LoVo (cell line): ENCODE results near the gene RNASE4.
"Not testable (repeated sequence)": the region's sequence is repeated elsewhere in the genome, so short reads cannot be mapped to it uniquely, and the experiment has no call there.

Experiments used
- DNase-seq: peaks from one replicate; pipeline ENCODE4 v3.0.0-alpha.2; 2016; ENCODE audit warnings: low spot score

The RNASE4 gene

DNA sequence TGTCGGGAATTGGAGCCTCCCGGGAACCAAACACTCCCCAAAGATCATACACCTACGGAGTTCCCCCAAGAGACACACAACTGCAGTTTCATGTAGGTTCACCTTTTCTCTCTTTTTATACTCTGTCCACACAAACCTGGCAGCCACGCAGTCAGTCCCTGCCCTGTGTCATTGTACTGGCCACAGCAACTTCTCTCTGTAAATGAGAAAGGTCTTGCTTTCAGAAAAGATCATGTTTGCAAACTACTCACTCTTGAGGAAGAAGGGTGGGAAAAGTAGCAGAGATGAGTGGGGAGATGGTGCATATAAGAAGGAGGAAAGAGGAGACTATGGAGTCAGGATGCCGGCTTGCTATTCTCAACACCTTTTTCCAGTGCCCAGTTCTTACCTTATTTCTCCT, 14.6 kb downstream of the RNASE4 start:
- no peak for DNase-seq

DNA sequence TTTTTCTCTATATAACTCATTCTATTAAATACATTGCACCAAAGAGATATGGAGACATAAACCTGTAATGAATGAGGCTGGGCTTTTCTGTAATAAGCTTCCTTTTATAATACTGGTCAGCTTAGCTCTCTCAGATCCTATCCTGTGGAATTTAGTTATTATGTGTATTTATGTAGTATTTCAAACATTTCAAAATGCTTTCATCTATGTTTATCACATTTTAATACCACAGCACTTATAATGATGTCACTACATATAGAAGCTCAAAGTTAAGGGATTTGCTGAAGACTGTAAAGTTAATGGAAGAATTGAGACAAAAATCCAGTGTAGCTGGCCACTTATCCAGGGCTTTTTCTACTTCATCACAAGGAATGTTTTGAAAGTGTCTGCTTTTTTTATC, 15.6 kb downstream of the RNASE4 start:
- no peak for DNase-seq

DNA sequence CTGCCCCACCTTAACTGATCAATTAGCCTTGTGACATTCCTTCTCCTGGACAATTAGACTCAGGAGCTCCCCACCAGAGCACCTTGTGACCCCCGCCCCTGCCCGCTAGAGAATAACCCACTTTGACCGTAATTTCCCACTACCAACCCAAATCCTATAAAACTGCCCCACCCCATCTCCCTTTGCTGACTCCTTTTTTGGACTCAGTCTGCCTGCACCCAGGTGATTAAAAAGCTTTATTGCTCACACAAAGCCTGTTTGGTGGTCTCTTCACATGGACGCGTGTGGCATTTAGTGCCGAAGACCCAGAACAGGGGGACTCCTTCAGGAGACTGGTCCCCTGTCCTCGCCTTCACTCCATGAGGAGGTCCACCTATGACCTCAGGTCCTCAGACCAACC, 16.6 kb downstream of the RNASE4 start:
- not testable (repeated sequence) for DNase-seq

DNA sequence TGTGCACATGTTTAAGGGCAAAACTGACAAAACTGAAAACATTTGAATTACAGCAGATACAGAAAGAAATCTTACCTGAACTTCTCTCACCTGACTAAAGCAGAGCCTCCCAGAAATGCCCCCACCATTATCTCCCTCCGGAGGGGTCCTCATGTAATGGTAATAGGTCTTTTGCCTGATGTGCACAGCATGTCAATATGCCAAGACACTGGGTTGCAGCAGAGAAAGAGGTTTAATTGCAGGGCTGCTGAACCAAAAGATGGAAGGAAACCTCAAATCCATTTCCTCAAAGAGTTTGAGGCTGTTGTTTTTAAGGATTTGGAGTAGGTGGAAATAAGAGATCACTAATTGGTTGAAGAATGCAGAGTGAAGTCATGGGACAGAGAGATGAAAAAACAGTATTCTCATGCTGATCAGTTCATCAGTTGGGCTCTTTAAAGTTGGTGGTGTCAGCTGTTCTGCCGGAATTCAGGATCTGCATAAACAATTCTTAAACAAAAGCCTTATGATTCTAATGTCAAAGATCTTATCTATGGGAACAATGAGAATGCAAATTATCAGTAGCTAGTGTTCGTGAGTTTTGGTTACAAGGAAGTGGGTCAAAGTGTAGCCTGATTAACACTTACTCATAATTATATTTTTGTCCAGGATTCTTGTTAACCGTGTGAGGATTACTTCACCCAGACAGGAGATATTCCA, 22.4 kb downstream of the RNASE4 start:
- no peak for DNase-seq

DNA sequence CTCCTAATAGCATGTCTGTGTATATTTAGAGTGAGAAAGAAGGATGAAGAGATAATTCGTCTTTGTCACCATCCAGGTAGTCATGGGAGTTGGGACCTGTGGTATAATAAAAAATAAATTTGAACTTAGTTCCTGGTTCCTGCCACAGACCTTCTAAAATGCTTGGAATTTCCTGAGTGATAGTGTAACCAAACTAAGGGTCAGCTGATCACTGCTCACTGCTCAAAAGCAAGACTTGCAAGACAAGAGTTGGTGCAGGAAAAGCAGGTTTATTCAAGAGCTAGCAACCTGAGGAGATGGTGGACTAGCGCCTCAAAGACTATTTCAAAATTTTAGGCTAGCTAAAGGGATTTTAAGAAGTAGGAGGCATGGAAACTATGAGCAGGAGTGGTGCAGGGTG, 23.3 kb downstream of the RNASE4 start:
- DNase-seq: peak; percentile 40

DNA sequence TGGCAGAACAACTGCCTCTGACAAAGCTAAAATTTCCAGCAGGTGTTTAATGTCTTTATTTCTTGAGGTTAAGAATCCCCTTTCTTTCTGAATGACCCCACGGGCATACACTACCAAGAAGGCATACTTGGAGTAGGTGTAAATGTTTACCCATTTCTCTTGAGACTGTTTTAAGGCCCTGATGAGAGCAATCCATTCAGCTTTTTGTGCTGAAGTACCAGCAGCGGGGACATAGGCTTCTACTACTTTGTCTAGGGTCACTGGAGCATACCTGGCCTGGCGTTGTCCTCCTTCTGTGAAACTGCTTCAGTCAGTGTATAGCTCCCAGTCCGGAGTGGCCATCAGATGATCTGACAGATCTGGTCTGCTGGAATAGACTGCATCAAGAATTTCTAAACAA, 26.9 kb downstream of the RNASE4 start:
- DNase-seq: no peak

DNA sequence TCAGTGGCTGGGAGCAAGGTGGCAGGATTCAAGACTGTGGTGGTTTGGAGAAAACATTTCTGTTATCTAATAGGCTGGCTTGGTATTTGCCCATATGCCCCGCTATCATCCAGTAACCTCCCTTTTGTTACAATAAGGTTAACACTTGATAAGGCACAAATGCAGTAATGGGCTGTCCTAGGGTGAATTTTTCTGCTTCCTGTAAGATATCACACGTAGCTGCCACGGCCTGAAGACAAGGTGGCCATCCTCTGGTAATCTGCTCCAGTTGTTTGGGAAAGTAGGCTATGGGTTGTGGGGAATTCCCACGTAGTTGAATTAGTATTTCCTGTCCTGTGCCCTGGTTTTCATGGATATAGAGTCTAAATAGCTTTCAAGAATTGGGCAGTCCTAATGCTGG, 27.3 kb downstream of the RNASE4 start:
- no peak for DNase-seq

DNA sequence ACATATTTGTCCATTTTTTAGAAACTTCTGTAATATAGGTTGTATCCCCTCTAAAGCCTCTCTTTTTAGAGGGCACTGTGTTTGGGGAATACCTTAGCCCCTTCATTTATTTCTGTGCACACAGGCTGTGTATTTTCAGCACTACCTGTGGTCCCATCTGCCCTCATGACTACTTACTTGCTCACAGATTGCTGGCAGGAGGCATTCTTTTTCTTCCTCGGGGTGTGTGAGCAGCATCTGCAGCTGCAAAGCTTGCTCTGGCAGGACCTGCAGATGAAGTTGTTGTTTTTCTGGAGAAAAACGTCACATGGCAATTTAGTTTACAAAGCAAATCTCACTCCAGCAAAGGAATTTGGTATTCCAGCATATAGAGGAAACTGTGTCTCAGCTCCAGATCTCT, 28.5 kb downstream of the RNASE4 start:
- DNase-seq: no peak

DNA sequence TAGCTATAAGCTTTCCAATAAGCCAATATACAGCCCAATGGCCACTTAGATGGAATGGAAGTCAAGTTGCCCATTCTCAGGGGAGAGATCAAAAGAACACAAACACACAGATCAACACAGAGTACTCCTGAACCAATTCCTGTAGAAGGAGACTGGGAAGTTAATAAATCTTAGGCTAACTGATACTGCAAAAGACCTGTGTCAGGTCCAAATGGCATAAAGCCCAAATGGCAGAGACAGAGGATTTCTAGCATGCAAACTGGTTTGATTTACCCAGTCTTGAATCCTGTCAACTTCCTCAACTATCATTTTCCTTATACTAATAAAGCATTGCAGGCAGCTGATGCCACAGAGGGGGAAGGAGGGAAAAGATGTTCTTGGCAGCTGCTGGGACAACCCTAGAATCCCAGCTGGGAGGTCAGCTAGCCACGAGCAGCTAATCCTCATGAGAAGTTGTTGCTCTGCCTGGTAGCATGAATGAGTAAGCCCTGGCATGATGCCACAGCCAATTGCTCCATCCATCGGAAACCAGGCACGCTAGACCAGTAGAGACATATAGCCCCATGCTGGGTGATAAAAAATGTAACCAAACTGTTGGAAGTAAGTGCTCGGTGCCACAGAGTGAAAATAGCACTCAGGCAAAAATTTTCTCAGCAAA, 30.4 kb downstream of the RNASE4 start:
- peak; percentile 30 for DNase-seq

DNA sequence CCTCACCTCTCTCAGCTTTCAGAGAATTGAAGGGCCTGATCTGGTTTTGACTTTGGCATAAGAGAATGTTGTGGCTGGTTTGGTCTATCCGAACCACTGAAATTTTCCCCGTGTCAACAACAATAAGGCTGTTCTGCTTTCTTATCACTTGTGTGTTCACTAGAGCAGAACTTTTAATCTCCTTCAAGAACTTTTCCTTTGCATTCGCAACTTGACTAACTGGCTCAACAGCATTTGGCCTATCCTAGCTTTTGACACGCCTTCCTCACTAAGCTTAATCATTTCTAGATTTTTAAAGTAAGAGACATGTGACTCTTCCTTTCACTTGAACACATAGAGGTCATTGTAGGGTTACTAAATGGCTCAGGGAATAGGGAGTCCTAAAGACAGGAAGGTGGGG, 35.4 kb downstream of the RNASE4 start:
- DNase-seq: peak; percentile 67

DNA sequence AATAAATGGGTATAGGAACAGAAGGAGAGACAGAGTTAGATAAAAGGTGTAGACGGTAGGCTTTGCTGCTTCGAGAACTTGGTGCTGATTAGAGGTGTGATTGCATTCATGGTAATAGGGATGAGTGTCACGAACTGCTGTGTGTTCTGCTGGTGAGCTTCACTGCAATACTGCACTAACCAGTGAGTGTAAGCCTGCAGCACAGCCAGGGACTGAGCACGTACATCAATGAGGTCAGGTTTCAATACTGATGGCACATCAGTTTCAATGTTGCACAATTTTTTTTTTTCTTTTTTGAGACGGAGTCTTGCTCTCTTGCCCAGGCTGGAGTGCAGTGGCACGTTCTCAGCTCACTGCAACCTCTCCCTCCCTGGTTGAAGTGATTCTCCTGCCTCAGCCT, 36.4 kb downstream of the RNASE4 start:
- no peak for DNase-seq

DNA sequence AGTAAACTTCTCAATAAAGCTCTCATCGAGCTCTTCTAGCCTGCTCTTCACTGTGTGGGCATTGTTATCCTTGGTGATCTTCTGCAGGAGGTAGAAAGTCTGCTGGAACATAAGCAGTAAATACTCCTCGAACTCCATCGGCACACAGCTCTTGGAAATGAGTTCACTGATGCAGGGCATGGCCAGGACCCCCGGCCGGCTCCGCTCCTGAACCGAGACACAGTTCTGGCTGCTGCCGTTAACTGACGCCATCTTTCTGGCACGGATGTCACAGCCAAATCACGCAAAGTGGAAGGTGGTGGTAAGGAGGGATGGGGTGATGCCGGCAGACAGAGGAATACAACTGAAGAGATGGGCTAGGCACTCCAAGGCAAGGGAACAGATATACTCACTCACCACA, 37.7 kb downstream of the RNASE4 start:
- DNase-seq: no peak

DNA sequence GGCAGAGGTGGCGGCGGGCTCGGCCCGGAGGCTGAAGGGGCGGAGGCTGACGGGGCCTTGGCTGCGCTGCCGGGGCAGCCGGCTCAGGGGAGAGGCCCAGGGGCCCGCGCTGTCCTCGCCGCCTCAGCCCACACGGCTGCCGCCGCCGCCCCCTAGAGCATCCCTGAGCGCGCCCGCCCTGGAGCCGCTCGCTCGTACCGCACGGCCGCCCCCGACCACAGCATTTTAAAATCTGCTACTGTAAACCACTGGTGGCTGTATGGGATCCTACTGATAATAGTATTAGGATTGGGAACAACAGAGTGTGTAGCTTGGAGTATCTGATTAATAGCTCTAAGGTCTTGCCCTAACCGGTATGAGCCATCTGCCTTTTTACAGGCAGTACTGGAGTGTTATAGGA, 39.1 kb downstream of the RNASE4 start:
- no peak for DNase-seq

DNA sequence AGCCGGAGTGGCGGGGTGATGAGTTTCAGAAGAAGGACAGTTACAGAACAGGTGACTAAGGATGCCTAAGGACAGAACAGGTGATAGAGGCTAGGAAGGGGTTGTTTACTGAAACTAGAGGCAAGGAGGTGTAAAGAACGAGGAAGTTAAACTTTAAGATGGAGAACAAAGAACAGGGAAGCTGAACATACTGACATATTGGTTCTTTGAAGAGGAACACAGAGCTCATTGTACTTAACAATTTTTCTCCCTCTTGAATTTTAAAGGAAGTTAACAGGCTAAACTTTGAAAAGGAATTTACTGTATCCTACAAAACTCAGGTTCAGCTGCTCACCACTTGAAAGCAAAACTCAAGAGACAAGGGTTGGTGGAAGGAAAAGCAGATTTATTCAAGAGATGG, 41.8 kb downstream of the RNASE4 start:
- DNase-seq: not testable (repeated sequence)

DNA sequence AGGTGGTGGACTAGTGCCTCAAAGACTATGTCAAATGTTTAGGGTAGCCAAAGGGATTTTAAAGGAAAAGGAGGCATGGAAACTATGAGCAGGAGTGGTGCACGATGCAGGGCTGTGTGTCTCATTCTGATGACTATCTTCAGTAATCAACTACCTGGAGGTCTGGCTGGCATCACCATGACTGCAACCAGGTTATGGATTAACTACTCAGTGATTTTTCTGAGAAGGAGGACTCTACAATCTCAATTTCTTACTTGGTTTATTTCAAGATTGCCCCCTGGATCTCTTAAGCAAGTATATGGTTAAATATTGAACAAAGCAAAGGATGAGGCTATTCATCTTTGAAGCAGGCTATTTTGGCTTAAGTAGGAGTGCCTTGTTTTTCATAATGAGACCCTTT, 42.2 kb downstream of the RNASE4 start:
- DNase-seq: no peak

DNA sequence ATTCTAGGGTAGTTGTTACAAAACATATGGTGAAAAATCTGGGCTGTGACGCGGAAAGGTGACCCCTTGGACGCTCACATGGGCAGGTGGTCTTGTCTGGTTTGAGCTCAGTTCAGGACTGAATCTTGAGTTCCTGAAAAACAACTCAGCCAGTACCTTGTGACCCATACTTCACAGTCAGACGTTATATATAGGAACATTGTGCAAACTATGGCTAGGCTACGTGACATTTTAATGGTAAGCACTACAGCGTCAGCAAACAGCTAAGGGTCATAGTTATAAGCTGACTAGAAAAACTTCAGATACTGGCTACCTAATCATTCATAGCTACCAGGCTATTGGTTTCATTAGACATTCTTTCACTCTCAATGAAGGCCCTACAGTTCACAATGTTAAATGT, 46.5 kb downstream of the RNASE4 start:
- DNase-seq: no peak

DNA sequence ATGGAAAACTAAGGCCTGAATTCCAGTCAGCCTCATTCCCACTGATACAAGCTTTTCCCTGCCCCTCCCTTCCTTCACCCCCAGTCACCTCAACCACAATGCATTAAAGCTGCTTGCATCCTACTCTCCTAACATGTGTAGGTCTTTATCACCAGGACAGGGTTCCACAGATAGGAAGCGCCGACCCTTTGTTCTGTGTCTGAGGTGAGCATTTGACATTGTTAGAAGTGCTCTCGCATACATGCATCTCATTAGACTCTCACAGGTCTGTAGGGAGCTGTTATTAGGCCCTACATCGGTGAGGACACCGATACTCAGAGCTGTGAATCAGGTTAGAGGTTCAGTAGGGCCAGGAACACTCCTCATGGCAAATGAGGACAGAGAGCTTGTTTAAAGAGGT, 48.1 kb downstream of the RNASE4 start:
- no peak for DNase-seq

DNA sequence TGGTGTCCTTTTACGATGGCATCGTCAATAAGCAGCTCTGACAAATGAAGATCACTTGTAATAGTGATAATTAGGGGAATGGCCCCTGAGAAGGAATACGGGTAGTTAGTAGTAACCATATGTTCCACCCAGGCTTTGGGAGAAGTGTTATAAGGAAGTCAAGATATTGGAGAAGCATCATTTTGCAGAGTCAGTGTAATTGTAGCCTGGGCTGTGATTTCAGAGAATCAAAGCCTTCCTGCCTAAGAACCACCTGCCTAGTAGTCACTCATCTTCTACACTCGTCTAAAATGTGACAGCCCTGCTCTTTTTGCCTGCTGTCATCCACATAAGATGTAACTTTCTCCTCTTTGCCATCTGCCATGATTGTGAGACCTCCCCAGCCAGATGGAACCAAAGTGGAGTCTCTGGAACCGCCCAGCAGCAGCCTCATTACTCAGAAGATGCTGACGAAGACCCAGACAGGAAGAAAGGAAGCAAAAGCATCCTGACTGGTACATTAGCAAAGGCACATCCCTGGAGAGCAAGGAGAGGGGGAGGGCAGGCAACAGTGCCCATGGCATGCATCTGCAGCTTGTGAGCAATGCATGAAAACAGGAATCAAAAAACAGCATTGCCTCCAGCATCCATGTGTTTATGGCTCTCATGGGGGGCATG, 48.7 kb downstream of the RNASE4 start:
- no peak for DNase-seq

DNA sequence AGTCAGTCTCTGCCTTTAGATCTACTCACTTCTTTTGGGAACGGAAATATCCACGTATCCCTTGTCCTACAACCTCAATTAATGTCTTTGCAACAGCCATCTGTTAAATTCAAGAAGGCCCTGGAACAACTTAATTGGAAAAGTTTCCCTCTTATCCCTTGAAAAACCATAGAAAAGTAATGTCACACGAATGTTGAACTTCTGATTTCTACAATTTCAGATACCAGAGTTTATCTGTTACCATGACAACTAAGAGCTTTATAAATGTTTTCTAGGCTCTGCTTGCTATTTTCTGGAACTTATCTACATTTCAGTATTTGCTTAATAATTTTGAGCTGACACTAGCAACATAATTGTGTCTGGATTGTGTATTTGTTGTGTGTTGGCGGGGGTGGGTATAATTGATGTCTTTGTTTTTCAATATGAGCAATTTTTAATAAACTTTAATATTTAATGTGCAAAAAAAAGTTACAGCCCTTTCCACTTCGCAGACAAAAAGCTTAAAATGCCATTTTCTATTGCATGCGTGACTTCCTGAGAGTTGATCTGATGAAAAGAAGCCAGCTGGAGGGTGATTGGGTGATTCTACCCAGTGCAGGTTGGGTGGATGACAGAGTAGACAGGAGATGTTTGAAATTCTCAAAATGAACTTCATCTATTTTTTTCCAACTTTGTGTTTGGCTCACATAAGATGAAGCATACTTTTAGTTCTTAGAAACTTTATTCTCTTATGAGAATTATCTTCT, 49.5 kb downstream of the RNASE4 start:
- DNase-seq: no peak

DNA sequence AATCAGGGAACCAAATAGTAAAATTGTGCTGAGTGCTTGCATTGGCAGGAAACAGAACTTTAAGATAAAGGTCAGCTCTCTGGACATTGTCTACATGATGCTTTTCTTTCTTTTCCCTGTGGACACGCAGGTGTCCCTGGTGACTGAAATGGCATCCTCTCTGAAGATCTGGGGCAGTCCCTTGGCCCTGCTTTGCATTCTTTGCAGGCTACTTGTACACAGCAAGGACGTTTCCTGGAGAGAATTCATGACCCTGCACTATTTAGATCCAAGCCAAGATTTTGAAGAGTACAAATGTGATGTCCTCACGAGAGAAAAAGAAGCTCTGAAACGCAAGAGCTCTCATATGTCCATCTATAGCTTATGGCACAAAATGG, 50.1 kb downstream of the RNASE4 start:
- DNase-seq: no peak

DNA sequence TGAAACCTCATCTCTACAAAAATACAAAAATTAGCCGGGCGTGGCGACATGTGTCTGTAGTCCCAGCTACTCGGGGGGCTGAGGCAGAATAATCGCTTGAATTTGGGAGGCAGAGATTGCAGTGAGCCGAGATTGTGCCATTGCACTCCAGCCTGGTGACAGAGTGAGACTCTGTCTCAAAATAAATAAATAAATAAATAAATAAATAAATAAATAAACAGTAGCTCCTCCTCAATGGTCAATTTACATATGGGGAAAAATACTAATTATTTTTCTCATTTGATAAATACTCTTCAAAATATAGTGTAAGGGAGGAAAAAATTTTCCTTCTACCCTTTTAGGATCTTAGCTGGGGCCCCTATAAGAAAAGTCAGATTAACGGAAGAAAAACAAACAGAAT, 53.9 kb downstream of the RNASE4 start:
- DNase-seq: not testable (repeated sequence)

DNA sequence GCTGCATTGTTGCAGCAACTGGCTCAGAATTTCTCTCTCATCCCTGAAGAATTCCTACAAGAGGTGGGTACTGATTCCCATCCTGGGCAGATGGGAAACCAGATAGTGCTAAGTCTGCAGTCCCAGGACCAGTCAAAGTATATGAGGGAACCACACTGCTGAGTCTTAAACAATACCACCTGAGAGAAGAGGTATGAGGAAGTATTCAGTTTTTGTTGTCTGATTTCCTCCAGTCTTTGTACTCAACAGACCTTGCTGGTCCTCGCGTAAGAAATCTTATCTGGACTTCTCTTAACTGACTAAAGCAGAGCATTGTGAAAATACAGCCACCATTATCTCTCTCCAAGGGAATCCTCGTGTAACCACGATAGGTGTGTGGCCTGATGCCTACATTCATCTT, 57.8 kb downstream of the RNASE4 start:
- DNase-seq: no peak

DNA sequence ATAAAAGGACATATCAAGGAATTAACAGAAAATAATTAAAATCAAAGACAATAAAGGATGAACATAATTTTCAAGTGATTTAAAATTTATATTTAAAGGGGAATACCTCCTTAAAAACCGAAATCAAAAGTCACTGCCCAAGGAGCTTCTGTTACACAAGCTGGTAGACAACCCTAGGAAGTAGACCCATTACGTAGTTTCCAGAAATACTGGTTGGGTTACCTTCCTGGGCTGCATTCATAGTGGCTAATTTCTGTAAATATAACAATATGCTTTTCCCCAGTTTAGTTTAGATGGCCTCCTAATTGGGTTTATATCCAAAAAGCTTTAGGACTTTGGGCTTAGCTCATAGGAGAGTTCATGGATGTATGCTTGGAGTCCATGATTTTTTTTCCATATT, 59.2 kb downstream of the RNASE4 start:
- no peak for DNase-seq
